NCI-H2227 (cell line): ENCODE data around the gene POLR3K.

Source experiments
- DNase-seq: peaks from one replicate; lab custom pipeline; 2025; ENCODE audit not compliant: unreplicated experiment; lab: John Stamatoyannopoulos, UW

Gene POLR3K

DNA sequence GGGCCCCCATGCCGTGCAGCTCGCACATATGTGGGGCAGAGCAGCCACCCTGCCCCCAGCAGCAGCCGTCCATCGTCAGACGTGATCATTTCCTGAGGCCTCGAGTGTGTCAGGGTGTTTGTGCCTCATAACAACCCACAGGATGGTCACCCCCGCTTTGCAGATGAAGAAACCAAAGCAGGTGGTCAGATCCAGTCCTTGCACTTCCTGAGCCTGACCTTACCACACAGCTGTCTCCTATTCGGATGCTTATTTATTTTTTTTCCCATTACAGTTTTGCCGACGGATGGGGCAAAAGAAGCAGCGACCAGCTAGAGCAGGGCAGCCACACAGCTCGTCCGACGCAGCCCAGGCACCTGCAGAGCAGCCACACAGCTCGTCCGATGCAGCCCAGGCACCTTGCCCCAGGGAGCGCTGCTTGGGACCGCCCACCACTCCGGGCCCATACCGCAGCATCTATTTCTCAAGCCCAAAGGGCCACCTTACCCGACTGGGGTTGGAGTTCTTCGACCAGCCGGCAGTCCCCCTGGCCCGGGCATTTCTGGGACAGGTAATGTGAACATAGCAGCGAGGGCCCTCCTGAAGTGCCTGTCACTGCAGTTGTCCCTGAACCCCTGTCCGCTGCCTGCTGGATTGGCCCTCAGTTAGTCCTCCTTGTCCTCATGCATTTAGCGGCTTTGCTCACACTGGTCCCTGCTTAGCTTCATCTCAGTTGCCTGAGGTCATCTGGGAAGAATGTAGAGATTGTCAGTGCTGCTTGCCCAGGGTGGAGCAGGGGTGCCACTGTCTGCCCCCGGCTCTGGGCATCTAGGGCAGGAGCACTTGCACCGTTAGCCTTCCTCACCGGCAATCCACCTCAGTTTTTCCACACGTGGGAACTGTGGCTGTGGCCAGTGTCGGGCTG lies 26.0 kb upstream of the POLR3K start:
- DNase-seq = no peak

DNA sequence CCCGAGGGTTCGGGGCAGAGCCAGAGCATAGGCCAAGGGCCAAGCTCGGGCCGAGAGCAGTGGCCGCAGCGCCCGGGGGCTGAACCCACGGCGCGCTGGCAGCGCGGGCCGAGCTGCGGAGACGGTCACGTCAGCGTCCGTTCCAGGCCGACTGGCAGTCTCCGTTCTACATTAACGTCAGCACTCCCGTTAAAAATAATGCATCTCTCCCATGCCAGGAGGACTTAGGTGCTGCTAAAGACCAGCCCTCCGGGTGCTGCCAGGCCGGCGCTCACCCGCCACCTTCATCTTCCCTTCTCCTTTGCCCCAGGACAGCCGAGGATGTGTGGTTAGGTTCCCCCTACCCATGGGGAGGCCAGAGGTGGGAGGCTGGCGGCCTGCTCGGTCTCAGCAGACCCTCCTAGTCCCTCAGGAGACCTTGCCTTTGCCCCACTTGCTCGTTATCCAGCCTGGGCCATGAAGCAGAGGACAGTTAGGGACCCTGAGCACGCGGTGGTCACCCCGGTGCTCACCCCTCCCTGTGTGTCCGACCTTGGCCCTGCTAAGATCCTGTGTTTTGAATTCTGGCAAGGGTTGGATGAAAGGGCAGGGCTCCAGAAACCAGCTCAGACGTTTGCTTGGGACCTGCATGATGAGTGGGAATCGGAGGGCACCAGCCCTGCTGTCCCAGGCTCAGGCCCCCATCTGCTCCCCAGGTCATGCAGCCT lies 25.2 kb upstream of the POLR3K start:
- peak; percentile 28 for DNase-seq

DNA sequence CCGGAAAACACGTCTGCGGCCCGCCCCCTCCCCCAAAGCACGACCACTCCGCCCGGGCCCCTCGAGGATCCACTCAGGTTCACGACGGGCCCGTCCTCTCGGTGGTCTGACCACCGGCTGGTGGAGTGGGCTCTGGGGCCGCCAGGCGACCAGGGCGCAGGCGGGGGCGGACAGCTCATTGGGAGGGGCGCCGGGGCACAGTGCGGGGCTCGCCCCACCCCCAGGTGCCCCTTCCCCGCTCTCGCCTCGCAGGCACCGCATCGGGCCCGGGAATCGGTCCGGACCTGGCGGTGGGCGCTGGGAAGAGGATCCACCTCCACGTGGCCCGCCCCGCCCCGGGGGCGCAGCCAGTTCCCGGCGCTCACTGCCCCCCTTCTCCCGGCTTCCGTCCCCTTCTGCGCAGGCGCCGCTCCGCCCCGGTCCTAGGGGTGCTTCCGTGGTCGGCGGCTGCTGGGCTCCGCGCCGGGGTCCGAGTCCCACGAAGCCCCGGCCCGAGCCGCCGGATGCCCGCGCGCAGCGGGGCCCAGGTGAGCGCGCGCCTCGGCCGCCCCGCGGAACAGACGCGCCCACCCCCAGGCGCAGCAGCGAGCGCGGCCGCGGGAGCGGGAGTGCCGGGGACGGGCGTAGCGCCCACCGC lies 24.5 kb upstream of the POLR3K start, which contains the start of gene MPG:
Gene MPG (plus strand): TSS at position 419 of the 637 bp plus-strand sequence. CDS start 85 bp downstream, at position 504.
- DNase-seq = peak; percentile 86

DNA sequence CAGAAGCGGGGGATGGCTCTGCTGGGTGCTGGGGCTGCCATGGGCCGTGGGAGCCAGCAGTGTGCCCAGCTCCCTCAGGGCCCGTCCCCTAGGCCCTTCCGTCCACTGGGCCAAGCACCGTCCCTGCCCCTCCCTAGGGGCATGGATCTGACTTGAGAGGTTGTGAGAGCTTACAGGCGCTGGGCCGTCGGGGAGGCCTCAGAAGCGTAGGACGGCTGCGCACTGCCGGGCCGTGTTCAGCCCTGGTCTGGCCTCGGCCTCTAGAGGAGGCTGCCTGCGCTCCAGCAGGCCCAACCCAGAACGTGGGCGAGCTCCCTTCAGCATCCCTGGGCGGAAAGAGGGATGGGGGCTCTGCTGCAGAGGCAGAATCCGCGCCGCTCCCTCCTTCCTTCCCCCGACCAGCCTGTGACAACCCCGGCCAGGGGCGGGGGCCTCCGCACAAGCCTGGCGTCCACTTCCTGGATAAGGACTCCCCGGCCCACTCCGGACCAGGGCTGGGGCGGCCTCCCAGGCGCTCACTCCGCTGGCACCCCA lies 23.9 kb upstream of the POLR3K start:
- peak; percentile 50 for DNase-seq

DNA sequence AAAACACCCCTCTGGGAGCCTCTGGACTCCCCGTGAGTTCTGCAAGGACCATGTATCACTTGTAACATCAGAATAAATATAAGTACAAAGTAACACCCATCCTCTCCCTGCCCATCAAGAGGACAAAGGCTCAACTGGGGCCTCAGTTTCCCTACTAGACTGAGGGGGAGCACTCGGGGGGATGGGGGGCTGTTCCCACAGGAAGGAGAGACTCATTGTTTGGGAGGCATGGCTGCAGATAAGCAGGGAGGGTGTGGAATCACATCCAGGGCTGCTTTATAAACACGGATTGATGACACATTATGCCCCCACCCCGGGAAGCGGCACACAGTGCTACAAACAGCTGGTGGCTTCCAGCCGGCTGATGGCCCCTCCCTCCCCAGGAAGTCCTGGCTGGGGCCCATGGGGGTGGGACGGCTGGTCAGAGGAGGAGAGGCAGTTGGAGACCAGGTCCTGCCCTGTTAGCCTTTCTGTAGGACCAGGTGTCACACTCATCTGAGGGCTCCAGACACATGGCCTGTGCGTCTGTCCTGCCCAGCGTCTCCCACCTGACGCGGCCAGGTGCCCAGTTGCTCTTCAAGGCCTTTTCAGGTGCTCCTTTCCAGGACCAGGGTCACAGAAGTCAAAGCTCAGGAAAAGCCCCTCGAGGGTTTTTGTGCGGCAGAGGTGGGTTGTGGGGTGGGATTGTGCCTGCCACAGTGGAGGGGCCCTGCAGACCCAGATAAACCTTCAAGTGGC lies 23.3 kb upstream of the POLR3K start:
- no peak for DNase-seq

DNA sequence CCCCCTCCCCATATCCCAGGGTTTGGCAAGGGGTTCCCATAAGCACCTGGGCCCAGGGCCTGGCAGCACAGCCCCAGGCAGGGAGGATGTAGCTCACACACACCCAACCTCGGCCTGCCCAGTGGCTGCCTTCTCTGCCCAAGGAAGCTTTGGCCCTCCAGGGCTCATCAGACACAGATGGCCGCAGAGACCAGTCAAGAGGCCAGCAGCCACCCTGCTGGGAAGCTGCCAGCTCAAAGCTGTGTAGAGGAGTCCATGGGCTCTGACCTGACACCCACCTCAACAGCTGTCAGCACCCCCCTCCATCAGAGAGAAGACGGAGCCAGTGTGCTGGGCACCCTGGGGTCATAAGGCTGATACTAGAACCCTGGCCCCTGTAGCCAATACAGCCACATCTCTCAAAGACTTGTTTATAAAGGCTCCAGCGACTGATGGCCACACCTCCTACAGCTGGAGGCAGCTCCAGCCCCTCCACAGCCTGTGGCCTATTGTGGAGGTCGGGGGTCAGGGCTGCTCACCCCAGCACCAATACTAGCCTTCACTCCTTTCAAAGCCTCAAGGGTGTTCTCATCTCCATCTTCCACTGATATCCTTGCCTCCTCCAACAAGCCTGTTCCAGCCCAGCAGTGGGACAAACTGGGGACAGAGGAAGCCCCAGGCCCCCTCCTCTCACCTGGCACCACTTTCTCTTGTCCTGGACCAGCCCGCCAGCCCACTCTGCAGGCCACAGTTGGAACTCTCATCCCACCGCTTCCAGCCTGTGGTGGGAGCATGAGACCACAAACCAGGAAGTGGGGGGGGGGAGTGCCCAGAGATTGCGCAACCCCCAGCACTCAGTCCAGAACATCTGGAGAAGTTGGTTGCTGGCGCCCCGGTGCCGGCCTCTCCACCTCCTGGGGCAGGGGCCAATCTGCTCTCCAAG lies 22.4 kb upstream of the POLR3K start:
- DNase-seq = no peak

DNA sequence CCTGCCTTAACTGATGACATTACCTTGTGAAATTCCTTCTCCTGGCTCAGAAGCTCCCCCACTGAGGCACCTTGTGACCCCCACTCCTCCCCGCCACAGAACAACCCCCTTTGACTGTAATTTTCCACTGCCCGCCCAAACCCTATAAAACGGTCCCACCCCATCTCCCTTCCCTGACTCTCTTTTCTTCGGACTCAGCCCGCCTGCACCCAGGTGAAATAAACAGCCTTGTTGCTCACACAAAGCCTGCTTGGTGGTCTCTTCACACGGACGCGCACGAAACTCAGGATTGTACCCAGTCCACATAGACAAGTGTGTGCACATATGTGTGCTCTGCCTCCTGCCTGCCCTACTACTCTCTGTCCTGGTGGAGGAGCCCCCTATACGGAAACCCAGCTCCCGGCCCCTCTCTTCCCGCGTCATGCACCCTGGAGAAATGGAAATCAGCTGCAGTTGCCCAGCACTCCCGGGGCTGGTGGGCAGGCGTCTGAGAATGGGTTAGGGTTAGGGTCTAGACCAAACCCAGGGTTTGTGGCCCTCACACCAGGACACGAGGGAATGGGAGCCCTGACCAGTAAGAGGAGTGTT lies 21.4 kb upstream of the POLR3K start:
- DNase-seq = peak; percentile 23

DNA sequence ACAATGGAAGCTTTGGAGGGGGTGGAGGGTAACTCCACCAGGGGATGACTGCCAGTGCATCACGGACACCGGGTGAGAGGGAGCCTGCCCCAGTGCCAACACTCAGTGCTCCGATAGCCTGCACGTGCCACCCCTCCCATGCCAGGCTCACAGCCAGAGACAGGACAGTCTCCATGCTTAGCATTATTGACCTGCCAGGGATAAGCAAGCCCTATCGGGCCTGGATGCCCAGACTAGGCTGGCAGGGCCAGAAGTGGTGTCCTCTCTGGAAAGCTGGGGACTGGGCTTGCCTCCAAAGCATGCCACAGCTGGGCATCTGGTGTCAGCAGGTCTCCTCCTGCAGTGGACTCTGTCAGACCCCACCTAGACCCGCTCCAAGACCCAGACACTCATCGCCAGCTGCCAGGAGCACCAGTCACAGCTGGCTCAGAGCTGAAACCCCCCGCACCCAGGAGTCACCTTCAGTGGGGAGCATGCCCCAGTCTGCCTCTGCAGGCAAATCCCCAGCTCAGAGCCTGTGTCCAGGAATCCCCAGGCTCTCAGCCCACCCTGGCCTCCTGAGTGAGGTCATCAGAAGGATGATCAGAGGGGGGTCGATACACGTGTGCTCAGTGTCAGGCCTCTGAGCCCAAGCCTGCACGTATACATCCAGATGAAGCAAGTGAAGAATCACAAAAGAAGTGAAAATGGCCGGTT lies 20.8 kb upstream of the POLR3K start:
- no peak for DNase-seq

DNA sequence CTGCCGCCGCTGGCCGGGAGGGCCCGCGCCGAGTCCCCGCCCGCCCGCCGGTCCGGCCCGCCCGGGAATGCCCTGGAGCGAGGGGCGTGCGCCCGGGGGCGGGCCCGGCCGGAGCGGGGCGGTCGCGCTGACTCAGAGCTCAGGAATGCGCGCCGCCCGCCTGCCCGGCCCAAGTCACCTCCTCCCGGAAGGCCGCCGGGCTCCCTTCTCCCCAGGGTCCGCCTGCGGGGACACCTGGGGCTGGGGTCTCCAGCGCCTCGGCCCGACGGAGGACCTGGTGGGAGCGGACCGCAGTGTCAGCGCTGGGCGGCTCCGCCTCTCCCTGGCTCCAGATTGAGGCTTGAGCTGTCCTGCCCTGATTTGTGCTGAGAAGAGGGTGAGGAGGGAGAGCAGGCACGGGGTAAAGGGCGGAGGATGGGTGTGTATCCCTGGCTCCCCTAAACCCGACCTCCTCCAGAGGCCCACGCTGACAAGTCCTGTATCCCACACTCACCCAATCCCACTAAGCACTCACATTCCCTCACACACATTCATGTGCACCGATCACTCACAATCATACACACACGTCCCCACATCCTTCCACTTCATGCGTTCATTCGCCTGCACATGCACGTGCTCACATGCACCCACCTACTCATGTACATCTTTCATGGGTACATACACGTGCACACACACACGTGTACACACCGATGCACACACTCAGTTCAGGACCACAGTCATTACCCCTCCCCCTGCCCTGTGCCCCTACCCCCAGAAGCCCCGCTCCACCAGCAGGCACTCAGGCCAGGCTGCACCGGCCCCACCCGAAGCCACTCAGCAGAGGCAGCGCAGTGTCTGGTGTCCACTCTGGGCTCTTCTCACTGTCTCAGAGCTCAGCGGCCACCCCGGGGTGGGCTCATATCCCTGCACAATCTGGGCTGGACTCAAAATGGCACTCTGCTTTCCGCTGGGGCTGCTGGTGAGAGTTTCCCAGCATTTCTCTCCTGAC lies 19.4 kb upstream of the POLR3K start, which contains the start of gene RHBDF1:
Gene RHBDF1 (minus strand): TSS at position 71 of the 988 bp plus-strand sequence. CDS start 7,616 bp downstream, outside the sequence.
- DNase-seq = peak; percentile 30

DNA sequence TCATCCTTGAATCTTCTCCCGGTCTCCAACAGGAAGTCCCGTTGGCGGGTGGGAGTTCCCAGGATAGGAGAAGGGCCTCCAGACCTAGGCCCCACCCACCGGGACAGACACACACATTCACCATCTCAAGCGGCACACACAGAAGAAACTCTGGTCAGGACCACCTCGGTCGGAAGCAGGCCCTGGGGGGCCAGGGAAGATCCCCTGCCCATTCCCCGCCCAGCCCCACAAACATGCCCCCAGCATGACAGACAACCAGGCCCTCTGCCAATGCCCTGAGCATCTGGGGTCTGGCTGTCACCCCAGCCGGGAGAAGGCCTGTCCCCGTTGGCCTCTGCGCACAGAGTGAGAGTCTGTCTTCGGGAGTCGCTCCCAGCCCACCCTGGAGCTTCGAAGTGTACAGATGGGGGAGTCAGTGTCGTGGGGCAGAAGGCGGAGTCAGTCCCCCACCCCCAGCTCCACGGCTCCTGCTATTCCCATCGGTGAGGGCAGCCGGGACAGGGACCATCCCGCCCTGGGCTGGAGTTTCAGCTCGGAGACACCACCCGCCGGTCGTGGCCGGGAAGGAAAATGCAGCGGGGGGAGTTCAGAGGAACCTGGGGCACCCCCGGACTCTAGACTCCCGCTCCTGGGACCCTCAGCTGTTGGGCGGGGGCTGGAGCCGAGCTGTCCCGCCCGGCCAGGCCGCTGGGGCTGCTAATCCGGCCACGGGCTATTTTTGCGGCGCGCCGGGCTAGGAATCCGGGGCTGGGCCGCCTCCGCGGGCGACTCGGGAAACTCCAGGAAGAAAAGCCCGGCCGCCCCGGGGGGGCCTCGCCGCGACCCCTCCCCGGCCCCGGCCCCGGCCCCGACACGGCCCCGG lies 18.4 kb upstream of the POLR3K start:
- peak; percentile 36 for DNase-seq

DNA sequence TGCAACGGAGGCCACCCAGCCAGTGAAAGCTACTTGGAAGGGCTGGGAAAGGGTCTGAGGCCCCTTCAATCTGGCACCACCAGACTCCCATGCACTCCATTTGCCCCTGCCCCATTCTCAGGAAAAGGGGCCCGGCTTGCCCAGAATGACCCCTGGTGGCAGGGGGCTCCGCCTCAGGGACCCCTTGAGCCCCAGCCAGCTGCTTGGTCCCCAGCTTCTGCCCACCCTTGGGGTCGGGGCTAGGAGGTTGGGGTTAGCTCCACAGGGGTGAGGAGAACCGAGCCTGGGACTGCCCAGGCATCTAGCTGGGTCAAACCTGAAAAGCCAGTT lies 17.8 kb upstream of the POLR3K start:
- no peak for DNase-seq

DNA sequence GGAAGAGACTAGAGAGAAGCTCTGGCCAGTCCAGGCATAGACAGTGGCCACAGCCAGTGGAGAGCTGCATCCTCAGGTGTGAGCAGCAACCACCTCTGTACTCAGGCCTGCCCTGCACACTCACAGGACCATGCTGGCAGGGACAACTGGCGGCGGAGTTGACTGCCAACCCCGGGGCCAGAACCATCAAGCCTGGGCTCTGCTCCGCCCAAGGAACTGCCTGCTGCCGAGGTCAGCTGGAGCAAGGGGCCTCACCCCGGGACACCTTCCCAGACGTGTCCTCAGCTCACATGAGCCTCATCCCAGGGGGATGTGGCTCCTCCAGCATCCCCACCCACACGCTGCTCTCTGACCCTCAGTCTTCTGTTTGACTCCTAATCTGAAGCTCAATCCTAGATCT lies 15.8 kb upstream of the POLR3K start:
- DNase-seq = no peak

DNA sequence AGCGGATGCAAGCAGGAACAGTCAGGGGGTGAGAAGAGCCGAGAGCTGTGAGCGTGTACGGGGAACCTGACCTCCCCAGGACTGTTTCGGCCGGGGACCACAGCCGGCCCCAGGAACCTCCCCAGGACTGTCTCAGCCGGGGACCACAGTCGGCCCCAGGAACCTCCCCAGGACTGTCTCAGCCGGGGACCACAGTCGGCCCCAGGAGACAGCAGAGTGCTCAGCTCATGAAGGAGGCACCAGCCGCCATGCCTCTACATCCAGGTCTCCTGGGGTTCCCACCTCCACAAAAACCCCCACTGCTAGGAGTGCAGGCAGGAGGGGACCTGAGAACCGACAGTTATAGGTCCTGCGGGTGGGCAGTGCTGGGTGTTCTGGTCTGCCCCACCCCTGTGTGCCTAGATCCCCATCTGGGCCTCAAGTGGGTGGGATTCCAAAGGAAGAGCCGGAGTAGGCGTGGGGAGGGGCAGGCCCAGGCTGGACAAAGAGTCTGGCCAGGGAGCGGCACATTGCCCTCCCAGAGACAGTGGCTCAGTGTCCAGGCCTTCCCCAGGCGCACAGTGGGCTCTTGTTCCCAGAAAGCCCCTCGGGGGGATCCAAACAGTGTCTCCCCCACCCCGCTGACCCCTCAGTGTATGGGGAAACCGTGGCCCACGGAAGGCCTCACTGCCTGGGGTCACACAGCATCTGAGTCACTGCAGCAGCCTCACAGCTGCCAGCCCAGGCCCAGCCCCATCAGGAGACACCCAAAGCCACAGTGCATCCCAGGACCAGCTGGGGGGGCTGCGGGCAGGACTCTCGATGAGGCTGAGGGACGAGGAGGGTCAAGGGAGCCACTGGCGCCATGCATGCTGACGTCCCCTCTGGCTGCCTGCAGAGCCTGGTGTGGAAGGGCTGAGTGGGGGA lies 14.7 kb upstream of the POLR3K start:
- DNase-seq = no peak

DNA sequence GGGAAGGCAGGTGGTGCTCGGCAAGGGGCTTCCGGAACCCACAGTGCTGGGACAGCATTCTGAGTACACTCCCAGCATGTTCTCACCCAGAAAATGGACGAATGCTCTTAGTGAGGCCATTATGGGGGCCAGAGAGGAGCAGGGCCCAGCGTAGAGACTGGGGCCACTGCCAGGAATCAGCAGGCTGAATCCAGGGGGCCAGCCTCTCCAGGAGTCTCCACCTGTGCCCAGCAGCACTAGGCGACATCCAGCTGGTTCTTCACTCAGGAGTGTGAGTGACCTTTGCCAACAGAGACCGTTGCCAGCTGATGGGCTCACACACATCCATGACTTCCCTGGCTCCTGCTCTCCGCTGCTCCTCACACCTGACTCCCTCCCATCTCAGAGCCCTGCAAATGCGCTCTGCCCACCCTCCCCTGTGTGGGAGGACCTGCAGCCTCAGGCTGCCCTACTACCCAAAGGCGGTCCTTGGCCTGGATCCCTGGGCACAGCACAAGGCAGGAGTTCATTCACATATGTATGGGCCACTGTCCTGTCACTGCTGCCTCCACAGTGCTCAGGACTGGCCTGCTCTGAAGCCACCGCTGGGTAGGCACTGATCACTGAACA lies 13.9 kb upstream of the POLR3K start:
- DNase-seq = no peak
